Heart left ventricle (tissue), 16 donors: Measurements from ENCODE around the gene MAP4K2. TPM values are rescaled to one million over a fixed set of nuclear protein-coding genes. Genes with fewer than 3 reads are reported as not detected.
A peak's percentile ranks its signal among the peaks of the same experiment; 100 is the strongest.

Experiments
- ATAC-seq, 4 donors: fragments of 200-7000 bp; cut with Tn5 transposase; one replicate each; pipeline ENCODE4 v1.9.1; 2020 to 2022; ENCODE audit warnings: moderate library complexity in 4 of 4, mild to moderate bottlenecking in 3 of 4, moderate number of reproducible peaks in 1 of 4
- DNase-seq, 5 donors: peaks; one replicate each; pipeline ENCODE4 v3.0.0-alpha.2; 2020
- H3K27ac ChIP-seq, 12 donors: fragments of 200-600 bp; sonication (generic) in 4 of 12; one replicate each; pipeline versions ENCODE4 v1.5.0 to v1.8.0; 2016 to 2022; ENCODE audit warnings: mild to moderate bottlenecking in 2 of 12
- H3K27me3 ChIP-seq, 9 donors: fragments of 200-600 bp; sonication (generic) in 2 of 9; one replicate each; pipeline versions ENCODE4 v1.5.1 to v1.8.0; 2016 to 2022; ENCODE audit warnings: mild to moderate bottlenecking in 3 of 9
- H3K36me3 ChIP-seq, 9 donors: fragments of 200-600 bp; sonication (generic) in 2 of 9; one replicate each; pipeline versions ENCODE4 v1.5.0 to v1.8.0; 2018 to 2022; ENCODE audit warnings: mild to moderate bottlenecking in 2 of 9
- H3K4me1 ChIP-seq, 12 donors: fragments of 200-600 bp; sonication (generic) in 4 of 12; one replicate each; pipeline versions ENCODE4 v1.5.0 to v1.8.0; 2016 to 2022; ENCODE audit warnings: mild to moderate bottlenecking in 3 of 12
- H3K4me3 ChIP-seq, 12 donors: fragments of 200-600 bp; sonication (generic) in 4 of 12; one replicate each; pipeline versions ENCODE4 v1.5.0 to v1.8.0; 2017 to 2022; ENCODE audit warnings: mild to moderate bottlenecking in 9 of 12, moderate library complexity in 4 of 12
- H3K9me3 ChIP-seq, 12 donors: fragments of 200-600 bp; sonication (generic) in 4 of 12; one replicate each; pipeline versions ENCODE4 v1.5.0 to v1.8.0; 2016 to 2022; ENCODE audit warnings: mild to moderate bottlenecking in 1 of 12
- POLR2A ChIP-seq, 2 donors: fragments of 450-650 bp; IDR thresholded peaks; one replicate each; pipeline ENCODE4 v1.6.1; 2017; ENCODE audit warnings: antibody characterized with exemption in 2 of 2, mild to moderate bottlenecking in 2 of 2, moderate library complexity in 2 of 2
- WGBS, 4 donors: extraction: QIAGEN DNeasy Blood & Tissue Kit in 2 of 4; methylation state at CpG; one replicate each; pipeline versions ENCODE4 v1.1.5 to v1.1.7; 2013 to 2018; 5-methylcytosine and 5-hydroxymethylcytosine counted together
- intact Hi-C, 10 donors: fragments of 100-400 bp; cut with DNase I; formaldehyde crosslinking; loops; one replicate each; pipeline versions ENCODE4 v1.11.1 to v1.14.2; 2022
- polyA plus RNA-seq, 2 donors: library from polyadenylated mRNA; stranded (reverse); fragments of 200-250 nt; gene quantifications; one replicate each; pipeline ENCODE4 v1.2.3, GENCODE V29; 2013
- total RNA-seq, 9 donors: library from RNA; depleted of rRNA in 2 of 9; stranded (reverse); fragments of >200 nt in 2 of 9; fragmentation: NEBNext Ultra II Directional in 3 of 9; extraction: Animal tissue kit (Norgen Biotek cat#: 25700) in 3 of 9; gene quantifications; one replicate each; pipeline versions ENCODE4 v1.1.0 to v1.2.4, GENCODE V29; 2016 to 2023
- TF ChIP-seq, protein P1 (sequence below), 12 donors: fragments of 200-600 bp; sonication (generic) in 4 of 12; IDR thresholded peaks; one replicate each; pipeline versions ENCODE4 v1.5.0 to v1.8.0; 2018 to 2022; ENCODE audit warnings: antibody characterized with exemption in 12 of 12, mild to moderate bottlenecking in 5 of 12
- donor health status: ischemic (EF 13 %, LVEDD 7.1; RV severe dilation, severe dysfunction).
- donor health status: healthy with polysubstance abuse.
- donor health status: DM: no; HTN: yes; CAD: no.
- donor health status: DM: no; HTN: no; CAD: no.
- donor health status: ischemic (EF 25% LVEDD 6.9; RV normal size, moderate dysfunction).
- donor health status: ischemic (EF 25% LVEDD 5.7; RV mildly dilated, moderate dysfunction).
- donor health status: healthy.
- donor health status: DM: yes; HTN: yes; CAD: no.
- donor health status: ischemic (EF 35%, LVEDD 5.7; RV mildly dilated, moderate dysfunction).
- donor health status: nonischemic (EF 11% LVEDD 7.7; RV severe dilation, severe dysfunction).
- donor health status: DM: yes; HTN: yes; CAD: no.
- donor health status: PGD.
- donor health status: ischemic (EF 29% LVEDD 5.4; RV normal size, mild dysfunction).
- donor health status: nonischemic (EF 23%, LVEDD 6.1; RV moderate dilation, normal function).

The MAP4K2 gene
- total and polyA plus RNA-seq, 11 donors, result 7.0 to 27.5 (median 8.6) TPM

DNA sequence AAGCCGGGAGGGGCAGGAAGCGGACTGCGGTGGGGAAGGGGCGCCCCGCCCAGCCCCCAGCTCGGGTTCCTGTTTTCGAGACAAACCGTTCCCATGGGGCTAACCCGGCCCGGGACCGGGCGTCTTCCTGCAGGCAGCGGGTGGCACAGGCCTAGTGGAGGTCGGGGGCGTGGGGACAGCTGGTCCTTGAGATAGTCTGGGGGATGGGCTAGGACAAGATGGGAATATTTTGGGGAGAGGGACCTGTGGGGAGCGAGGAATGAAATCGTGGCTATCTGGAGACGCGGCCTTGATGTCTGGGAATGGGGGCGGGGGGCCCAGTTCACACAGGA, 57.9 kb downstream of the MAP4K2 start:
- H3K4me1 ChIP-seq, result peaks cover 4 to 49% (median 28%) of the 10 kb centered on the region in 12 donors
- no peaks in the 10 kb centered on the region for H3K9me3 ChIP-seq
- intact Hi-C loops, result loop anchor here in 1 of 10 donors (2.0 kb wide), 1 partner anchor 34 kb away; the partner anchor contains the start of gene SF1
- TF ChIP-seq, protein P1, sequence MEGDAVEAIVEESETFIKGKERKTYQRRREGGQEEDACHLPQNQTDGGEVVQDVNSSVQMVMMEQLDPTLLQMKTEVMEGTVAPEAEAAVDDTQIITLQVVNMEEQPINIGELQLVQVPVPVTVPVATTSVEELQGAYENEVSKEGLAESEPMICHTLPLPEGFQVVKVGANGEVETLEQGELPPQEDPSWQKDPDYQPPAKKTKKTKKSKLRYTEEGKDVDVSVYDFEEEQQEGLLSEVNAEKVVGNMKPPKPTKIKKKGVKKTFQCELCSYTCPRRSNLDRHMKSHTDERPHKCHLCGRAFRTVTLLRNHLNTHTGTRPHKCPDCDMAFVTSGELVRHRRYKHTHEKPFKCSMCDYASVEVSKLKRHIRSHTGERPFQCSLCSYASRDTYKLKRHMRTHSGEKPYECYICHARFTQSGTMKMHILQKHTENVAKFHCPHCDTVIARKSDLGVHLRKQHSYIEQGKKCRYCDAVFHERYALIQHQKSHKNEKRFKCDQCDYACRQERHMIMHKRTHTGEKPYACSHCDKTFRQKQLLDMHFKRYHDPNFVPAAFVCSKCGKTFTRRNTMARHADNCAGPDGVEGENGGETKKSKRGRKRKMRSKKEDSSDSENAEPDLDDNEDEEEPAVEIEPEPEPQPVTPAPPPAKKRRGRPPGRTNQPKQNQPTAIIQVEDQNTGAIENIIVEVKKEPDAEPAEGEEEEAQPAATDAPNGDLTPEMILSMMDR (IDR thresholded peaks at IDR 0.05), result no peak
- no peak for TF ChIP-seq POLR2A (IDR thresholded peaks at IDR 0.05)
- H3K27me3 ChIP-seq, result no peaks in the 10 kb centered on the region
- DNase-seq, result peak; percentile 88 to 93 (median 90)
- WGBS, 4 donors, result 1 to 2% (median 1%) methylated on average over 11 to 20 of the region's 20 CpGs
- peak overlapping the region; percentile 80 to 98 (median 94) for H3K27ac ChIP-seq
- peak overlapping the region; percentile 27 to 88 (median 58) for H3K4me3 ChIP-seq
- H3K36me3 ChIP-seq, result peaks cover 0 to 5% (median 0%) of the 10 kb centered on the region in 9 donors
- ATAC-seq, result peak; percentile 11 to 45 (median 16)

DNA sequence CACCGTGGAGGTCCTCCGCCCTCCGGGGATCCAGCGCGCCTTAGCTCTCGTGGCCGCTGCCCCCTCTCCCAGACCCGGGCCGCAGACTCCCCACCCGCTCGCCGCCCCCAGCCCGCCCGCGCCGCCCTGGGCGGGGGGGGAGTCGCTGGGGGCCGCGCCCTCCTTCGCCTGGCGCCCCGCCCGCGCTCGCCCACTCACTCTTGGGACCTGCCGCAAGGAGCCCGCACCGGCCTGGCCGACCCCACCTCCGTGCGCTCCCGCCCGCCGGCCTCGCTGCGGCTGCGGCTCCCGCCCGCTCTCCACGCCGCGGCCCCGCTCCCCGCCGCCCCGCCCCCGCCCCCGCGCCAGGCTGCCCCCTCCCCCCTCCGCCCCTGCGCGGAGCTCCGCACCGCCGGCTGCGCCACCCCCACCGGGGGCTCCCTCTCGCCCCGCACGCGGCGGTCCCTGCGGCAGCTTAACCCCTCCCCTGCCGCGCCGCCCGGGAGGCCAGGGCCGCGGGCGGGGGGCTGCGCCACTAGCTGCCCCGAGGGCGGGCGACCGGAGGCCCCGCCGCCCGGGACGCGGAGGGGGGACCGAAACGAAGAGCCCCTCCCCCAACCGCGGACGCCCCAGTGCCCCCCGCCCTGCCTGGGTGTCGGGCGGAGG, 58.3 kb downstream of the MAP4K2 start:
- Histone ChIP-seq H3K4me1 (peaks cover 4 to 49% (median 28%) of the 10 kb centered on the region in 12 donors), H3K27me3 (no peaks in the 10 kb centered on the region), H3K36me3 (peaks cover 0 to 1% (median 0%) of the 10 kb centered on the region in 9 donors), H3K27ac (peak overlapping the region; percentile 80 to 98 (median 94)), H3K9me3 (no peaks in the 10 kb centered on the region), H3K4me3 (peak overlapping the region; percentile 32 to 88 (median 60))
- TF ChIP-seq POLR2A (IDR thresholded peaks at IDR 0.05), result no peak
- TF ChIP-seq, protein P1 (IDR thresholded peaks at IDR 0.05), result no peak
- intact Hi-C loops, result loop anchor here in 3 of 10 donors (2.0 to 5.0 kb wide), 2 partner anchors 33 to 34 kb away; partner anchors contain the start of gene SF1 (in 3 of the 3)
- no peak for ATAC-seq
- peak in 1 of 5 donors; percentile 61 for DNase-seq
- 1 to 2% (median 2%) methylated on average over 7 to 85 of the region's 89 CpGs for WGBS, 4 donors

DNA sequence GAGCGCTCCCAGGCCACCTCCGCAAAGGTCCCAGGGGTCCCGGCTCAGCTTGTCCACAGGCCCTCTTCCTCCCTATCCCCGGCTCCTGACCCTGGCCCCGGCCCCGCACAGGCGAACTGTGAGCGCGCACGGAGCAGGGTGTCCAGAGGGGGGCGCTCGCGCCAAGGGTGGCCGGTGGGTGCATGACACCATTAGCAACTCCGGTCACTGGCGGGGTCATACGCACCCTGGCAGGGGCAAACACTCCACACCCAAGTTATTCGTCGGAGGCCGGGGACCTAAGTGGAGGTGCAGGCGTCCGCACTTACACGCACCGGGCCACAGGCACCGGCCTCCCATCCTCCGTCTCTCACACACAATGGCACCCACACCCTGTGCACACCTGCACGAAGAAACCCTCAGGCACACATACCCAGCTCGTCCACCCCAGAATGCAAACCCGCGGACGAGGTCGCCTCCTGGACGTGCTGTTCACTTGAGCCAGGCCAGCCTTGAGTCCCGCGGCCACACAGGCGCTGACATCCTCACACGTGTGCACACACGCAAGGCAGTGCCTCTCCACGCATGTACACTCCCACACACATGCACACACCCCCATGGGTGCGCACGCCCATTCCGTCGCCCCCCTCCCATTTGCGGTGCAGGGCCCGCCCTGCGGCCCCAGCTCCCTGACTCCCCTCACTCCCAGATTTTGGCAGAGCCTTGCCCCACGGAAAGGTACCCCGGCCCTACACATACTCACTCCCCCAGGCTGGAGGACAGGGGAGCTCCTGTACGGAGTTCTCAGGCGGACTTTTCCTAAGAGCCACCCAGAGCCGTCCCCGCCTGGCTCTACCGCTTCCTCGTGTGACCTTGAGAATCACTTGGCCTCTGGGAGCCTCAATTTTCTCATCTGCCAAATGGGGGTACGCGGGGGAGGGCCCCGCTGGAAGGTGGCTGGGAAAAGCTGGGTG, 59.1 kb downstream of the MAP4K2 start, which contains the start of gene RASGRP2:
Gene RASGRP2 (minus strand): TSS at position 552 of the 953 bp plus-strand sequence. CDS start 1,276 bp downstream, outside the sequence.
- DNase-seq (peak; percentile 88 to 96 (median 90)), ATAC-seq (peak; percentile 43 to 57 (median 50))
- Histone ChIP-seq H3K4me3 (peak within 1 kb of the TSS; percentile 32 to 88 (median 60)), H3K27me3 (no peaks in the 10 kb centered on the region), H3K9me3 (no peaks in the 10 kb centered on the region), H3K36me3 (no peaks in the 10 kb centered on the region), H3K27ac (peak within 1 kb of the TSS; percentile 80 to 98 (median 94)), H3K4me1 (peaks cover 4 to 49% (median 28%) of the 10 kb centered on the region in 12 donors)
- 1 to 2% (median 1%) methylated on average over 33 to 57 of the region's 57 CpGs for WGBS, 4 donors
- intact Hi-C loops, result loop anchor here in 6 of 10 donors (2.0 to 5.0 kb wide), 4 partner anchors 23 to 55 kb away; partner anchors contain the start of gene SF1 (in 5 of the 6)
- TF ChIP-seq POLR2A (IDR thresholded peaks at IDR 0.05), result no peak
- TF ChIP-seq, protein P1 (IDR thresholded peaks at IDR 0.05), result peak; percentile 57 to 88 (median 78)
